NCI-H2196 (cell line): Measurements from ENCODE around the gene AEBP2.
"Not testable (repeated sequence)": the region's sequence is repeated elsewhere in the genome, so short reads cannot be mapped to it uniquely, and the experiment has no call there.

Experiments used
- DNase-seq: peaks from one replicate; lab custom pipeline; 2025; ENCODE audit not compliant: unreplicated experiment; lab: John Stamatoyannopoulos, UW

Gene AEBP2

GRCh38 chr12:19548834-19549233 lies 109.5 kb downstream of the AEBP2 start:
- no peak for DNase-seq

- DNase-seq = no peak
These were observed 111.3 kb downstream of the AEBP2 start for GRCh38 chr12:19550626-19551025.

DNA sequence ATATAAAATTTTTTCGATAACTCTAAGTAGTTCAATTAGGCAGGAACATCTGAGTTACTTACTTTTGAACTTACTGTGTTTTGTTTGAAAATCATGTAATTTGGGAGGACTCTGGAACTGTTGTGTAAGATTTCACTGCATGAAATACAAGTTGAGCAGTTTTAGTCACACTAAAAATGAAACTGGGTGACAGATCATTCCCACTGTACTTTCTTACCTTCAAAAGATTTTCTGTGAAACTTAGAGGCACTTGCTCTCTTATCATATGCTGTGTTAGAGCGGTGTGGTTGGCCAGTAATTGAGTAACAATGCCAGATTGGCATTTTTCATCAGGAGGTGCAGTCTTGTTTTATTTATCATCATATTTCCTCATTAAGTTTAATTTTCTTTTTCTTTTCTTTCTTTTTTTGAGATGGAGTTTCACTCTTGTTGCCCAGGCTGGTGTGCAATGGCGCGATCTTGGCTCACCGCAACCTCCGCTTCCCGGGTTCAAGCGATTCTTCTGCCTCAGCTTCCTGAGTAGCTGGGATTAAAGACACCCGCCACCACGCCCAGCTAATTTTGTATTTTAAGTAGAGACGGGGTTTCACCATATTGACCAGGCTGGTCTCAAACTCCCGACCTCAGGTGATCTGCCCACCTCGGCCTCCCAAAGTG lies 113.3 kb downstream of the AEBP2 start:
- not testable (repeated sequence) for DNase-seq

GRCh38 chr12:19553175-19553574 lies 113.9 kb downstream of the AEBP2 start:
- no peak for DNase-seq

- no peak for DNase-seq
These were observed 122.2 kb downstream of the AEBP2 start for GRCh38 chr12:19561411-19561961.
